ENCODE measurements around the gene PYY.
"Not testable (repeated sequence)": the region's sequence is repeated elsewhere in the genome, so short reads cannot be mapped to it uniquely, and the experiment has no call there.

PYY gene

GRCh38 chr17:43953746-43954145 lies at the start of gene PYY:
Gene PYY (minus strand): TSS chr17:43953940. CDS start chr17:43953483, 457 bp downstream.
- no peak for DNase-seq

DNA sequence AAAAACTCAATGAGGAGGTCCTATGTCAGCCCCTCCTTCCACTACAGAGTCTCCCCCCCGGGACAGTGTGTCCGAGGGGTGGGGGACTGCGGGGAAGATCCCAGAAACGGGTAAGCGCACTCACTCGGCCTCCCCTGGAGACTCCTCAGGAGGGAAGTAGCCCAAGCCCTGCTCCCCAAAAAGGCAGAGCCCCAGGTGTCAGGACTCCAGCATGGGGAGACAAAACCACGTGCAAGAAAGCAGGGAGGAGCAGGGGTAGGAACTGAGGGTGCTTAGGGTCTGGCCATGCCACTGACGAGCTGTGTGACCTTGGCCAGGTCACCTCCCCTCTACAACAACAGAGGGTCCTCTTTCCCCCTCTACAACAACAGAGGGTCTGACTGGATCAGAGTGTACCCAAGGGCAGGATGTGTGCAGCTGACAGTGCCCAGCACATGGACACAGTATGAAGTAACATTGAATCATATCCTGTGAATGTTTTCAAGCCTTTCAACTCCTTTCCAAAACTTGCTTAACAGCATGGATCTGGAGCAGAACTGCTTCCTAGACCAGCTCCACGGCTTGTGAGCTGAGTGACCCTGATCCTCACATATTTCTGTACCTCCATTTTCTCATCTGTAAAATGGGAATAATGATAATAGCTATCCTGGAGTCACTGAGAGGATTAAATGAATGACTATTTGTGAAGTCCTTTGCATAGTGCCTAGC lies 48.6 kb upstream of the PYY start:
- DNase-seq = peak; percentile 81

DNA sequence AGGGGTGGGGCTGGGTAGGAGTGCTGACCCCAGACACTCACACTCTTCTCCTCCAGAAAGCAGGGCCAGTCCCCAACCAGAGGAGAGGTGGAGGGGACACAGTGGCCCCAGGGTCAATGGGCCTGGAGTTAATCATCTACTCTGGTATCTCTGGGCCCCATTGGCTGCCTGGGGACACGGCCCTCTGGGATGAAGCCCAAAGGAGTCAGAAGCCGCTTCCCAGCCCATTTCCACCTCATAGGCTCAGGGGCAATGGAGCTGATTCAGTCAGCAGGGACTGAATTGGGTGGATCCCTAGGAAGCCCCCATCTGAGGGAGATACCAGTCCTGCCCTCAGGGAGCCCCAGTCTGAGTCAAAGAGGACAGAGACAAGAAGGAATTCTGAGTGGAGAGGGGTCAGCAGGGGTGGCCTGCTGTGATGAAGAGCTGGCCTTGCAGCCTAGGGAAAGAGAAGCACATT lies 47.8 kb upstream of the PYY start:
- no peak for DNase-seq

- DNase-seq = no peak
Observed at GRCh38 chr17:44000871-44001460, 47.2 kb upstream of the PYY start.

DNA sequence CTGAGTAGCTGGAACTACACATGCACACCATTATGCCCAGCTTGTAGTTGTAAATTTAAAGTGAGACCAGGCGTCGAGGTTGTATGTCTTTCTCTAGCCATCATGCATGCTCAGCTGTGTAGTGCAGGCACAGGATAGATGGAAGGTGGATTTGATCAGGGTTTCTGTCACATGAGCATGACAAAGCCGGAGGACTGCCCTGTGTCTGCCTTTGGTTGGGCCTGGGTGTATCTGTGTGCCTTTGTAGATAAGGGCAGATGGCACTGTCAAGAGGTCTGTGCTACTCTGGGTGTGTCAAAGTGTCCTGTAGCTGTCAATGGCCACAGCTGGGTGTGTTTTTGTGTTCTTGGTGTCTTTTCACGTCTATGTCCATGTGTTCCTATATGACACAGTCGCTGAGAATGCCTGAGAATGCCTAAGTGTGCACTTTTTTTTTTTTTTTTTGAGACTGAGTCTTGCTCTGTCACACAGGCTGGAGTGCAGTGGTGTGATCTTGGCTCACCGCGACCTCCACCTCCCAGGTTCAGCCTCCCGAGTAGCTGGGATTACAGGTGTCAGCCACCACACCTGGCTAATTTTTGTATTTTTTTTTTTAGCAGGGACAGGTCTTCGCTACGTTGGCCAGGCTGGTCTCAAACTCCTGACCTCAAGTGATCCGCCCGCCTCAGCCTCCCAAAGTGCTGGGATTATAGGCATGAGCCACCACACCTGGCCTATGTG lies 46.6 kb upstream of the PYY start:
- no peak for DNase-seq

DNA sequence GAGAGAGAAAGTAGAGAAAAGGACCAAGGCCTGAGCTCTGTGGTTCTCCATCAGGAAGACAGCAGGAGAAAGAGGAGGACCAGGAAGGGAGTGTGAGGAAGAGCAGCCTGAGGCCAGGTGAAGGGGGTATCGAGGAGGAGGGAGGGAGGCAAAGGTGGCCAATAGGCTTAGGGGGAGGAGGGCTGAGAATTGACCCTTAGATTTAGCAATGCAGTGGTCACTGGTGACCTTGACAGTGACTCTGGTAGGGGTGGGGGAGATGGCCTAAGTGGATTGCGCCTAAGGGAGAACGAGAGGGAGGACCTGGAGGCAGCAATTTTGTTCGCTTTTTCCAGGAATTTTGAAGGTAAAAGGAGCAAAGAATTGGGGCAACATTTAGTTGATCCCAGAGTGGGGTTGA lies 45.3 kb upstream of the PYY start:
- DNase-seq = no peak

DNA sequence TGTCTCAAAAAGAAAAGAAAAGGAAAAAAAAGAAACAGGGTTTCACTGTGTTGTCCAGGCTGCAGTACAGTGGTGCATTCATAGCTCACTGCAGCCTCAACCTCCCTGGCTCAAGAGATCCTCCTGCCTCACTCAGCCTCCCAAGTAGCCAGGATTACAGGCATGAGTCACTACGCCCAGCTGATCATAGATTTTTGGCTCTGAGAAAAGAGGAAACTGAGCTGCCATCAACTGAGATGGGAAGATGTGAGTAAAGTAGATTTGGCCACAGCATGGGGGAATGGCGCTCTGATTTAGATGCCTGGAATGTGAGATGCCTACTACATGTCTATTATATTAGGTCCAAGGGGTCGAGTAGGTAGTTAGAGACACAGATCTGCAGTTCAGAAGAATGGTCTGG lies 44.8 kb upstream of the PYY start:
- DNase-seq = peak; percentile 67

- DNase-seq = not testable (repeated sequence)
Observed at GRCh38 chr17:43997180-43997579, 43.4 kb upstream of the PYY start.

DNA sequence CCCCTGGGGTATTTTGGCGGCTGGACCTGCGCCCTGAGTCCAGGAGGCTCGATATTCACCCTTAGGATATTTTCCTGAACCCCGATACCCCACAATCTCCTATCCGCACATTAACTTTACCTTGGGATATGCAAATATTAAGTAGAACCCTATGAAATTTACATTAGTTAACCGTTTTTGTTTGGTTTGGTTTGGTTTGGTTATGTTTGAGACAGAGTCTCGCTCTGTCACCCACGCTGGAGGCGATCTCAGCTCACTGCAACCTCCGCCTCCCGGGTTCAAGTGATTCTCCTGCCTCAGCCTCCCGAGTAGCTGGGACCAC lies 41.4 kb upstream of the PYY start:
- DNase-seq = no peak

DNA sequence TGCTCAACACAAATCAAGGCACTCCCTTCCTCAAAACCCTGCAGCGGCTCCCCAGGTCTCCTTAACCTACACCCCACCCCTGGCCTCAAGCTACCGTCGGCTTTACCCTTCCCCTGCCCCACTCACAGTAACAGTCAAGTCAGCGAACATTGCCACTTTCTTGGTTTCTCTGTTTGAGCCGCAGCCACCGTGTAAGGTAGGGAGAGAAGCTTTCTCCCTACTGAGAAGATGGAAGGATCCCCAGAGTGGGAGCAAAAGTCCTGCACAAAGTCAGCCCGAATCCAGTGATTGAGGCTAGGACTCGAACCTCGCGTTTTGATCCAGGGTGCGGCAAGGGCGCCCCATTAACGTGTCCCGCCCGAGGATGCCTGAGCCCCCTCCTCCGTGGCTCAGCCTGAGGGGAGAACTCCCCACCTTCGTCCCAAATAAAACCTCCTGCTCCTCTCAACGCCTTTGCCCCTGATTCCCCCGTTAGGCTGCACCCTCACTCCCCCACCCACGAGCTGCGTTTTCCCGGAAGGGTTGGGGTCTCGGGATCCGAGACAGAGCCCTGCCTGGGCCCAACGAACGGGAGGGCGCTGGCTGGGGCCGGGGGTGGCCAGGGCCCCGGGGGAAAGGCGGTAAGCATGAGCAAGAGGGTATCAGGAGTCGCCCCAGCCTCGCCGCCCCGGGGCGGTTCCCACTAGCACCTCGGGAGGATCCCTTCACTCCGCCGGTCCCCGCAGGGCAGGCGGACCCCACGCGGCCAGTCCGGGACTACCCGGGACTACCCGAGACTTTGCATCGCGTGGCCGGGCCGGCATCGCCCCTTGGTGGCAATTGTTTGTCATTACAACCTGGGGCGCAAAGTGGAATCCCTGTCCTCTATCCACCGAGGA lies 40.8 kb upstream of the PYY start:
- DNase-seq = peak; percentile 62

- no peak for DNase-seq
Observed at GRCh38 chr17:43992641-43993040, 38.9 kb upstream of the PYY start.

GRCh38 chr17:43988301-43988700 lies 34.6 kb upstream of the PYY start:
- DNase-seq = no peak

DNA sequence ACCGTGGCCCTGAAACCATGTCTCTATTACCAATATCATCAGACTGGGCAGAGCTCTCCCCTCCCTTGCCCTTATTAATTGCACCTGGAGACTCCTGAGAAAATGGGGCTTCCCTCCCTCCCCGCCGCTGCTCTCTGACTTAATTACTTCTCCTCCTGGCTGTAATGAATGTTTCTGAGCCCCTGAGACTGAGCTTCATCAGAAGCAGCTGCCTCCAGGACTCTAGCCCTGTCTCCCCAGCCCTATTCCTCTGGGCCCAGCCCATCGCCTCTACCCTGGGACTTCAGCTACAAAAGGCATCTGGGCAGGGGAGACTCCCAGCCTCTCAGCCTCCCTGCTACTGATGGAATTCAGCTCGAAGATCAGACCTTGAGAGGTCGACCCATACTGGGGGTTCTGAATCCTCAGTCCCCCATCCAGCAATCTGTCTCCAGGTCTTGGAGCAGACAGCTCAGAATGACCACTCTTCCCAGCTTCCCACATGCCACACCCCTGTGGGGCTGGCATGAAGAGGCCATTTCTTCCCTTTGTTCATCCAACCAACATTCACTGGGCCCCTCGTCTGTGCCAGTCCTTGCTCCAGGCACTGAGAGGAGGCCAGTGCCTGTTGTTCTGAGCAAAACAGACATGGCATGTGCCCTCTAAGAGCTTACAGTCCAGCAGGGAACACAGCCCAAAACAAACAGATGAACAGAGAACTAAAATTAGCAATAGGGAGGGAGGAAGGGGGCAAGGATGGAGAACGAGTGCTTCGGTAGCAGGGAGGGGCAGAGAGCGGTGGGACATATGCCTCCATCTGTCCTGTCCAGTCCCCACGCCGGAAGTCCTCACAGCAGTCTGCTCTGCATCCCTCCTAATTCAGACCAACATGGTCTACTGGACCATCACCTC lies 33.6 kb upstream of the PYY start:
- no peak for DNase-seq

- no peak for DNase-seq
Observed at GRCh38 chr17:43986225-43986981, 32.7 kb upstream of the PYY start.

DNA sequence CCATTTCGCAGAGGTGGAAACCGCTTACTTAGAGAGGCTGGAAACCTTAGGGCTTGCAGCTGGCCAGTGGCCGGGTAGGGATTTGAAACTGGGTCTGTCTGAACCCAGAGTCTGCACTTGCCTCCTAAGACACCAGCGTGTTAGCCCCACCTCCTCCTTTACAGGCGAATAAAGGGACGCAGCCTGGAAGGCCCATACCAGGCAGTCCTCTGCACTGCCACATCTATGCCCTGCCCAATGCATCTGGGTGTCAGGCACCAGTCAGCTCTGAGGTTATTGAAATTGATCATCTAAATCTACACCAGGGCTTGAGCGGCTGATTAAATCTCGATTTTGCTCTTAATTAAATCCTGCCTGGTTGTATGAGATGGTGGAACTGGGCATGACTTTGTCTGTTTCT lies 30.8 kb upstream of the PYY start:
- DNase-seq = no peak

DNA sequence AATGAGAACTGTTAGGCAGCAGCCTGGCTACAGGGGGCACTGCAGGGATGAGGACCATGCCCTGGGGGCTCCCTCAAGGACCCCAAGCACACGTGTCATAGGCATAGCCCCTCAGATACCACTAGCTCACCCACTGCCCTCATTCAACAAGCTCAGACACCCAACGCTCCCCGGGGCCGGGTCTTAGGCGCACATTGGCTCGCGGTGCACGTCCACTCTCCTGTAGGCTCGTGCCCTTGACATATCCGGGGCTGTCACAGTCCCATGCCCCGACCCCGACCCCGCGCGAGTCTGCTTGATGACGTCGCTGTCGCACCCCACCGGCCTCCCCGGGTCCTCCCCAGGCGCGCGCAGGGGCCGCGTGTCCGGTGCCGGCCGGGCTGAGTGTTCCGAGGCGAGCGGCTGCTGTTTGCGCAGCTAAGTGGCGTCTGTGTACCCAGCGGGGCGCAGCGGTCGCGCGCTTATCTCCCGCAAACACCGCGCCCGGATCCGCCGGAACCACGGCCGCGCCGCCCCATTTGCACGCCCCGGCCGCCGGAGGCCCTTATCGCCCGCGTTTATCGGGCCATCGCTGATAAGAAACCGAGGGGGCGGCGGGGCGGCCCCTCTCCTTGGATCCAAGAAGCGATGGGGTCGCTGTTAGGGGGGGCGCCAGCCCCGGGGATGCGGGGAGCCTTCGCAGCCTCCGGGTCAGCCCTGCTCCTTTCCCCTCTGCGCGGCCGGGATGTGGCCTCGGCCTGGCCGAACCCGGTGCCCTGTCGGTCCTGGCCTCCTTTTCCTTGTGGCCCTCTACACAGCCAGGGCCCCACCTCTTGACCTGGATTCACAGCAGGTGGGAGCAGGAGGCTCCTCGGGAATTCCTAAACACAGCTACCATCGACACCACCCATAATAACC lies 30.0 kb upstream of the PYY start:
- DNase-seq = no peak

DNA sequence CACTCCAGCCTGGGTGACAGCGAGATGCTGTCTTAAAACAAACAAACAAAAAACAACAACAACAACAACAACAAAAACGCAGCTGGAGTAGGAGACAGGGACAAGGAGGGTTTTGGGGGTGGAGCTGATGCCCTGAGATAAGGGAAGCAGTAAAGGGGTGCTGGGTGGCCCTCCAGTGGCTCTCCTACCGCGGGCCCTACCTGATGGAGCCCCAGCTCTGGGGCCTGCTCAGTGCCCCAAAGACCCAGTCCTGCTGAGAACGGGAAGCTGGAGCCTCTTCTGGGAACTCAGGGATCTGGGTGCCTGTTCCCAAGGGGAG lies 29.4 kb upstream of the PYY start:
- no peak for DNase-seq

DNA sequence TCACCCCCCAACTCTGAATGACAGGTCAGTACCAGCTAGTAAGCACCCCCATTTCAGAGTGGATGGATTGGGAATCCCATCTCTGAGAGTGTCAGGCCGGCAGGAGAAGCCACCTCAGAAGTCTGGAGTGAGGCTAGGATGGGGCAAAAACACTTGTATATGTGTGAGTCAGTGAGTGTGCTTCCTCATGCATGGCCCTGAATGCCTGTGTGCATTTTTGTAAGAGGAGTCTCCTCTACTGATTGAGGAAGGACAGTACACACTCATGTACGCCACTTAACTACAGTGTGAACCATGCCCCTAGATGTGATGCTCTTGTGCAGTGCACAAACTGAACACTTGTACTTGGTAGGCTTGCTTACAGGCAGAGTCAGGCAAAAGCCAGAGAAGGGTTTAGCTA lies 28.4 kb upstream of the PYY start:
- no peak for DNase-seq

- no peak for DNase-seq
Observed at GRCh38 chr17:43979671-43980070, 25.9 kb upstream of the PYY start.

GRCh38 chr17:43979011-43979410 lies 25.3 kb upstream of the PYY start:
- DNase-seq = peak; percentile 32

DNA sequence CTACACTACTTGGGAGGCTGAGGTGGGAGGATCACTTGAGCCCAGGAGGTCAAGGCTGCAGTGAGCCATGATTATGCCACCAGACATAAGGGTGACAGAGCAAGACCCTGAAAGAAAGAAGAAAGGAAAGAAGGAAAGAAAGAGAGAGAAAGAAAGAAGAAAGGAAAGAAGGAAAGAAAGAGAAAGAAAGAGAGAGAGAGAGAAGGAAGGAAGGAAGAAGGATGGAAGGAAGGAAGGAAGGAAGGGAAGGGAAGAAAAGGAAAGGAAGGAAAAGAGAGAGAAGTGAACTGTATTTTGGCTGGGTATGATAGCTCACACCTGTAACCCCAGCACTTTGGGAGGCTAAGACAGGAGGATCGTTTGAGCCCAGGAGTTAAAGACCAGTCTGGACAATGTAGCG lies 24.3 kb upstream of the PYY start:
- DNase-seq = no peak

Measured in fibroblast of upper back skin (primary cell).